ENCODE measurements around the gene MAPKAP1. TPM values are rescaled to one million over a fixed set of nuclear protein-coding genes. Genes with fewer than 3 reads are reported as not detected.

The MAPKAP1 gene
- total and polyA plus RNA-seq, 9 of the 15 experiments (the other 6 are each of a cell fraction or from before 2014, with no cell fraction given), result 2.6 to 82.1 (median 61.1) TPM

DNA sequence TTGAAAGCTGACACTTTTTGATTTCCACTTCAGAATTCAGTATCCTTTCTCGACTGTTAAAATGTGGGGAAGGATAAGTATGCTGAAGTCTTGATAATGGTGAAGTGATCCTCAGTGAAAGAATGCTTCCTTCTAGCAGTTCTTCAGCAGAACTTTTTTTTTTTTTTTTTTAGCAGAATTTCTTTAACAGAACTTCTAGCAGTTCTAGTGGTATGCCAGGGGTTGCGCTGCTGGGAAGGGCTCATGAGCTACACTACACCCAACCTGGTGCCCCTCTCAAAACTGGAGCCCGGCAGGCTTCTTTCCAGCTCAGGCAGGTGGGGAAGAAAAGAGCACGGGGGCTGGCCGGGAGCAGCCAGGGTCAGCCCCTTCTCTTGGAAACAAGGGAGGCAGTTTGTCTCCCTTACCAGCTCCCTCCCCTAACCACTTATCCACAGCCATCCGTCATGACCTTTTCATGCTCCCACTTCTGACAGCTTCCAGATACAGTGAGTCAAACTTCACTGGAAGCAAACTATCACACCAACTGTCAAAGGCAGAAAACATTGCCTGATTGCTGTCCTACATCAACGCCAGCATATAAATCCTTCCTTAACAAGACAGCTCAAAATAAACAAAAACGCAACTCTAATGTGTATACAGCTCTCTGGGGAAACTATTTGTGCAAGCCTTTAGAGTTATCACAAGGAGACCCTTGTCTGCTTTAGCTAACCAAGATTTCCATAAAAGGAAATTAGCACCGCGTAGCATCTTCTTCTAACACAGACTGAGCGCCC, 233.9 kb downstream of the MAPKAP1 start (continued):
- TF ChIP-seq MYNN (IDR thresholded peaks at IDR 0.05) (no peak), MYNN (CRISPR knock-in tag; IDR thresholded peaks at IDR 0.05) (no peak), MCM5 (IDR thresholded peaks at IDR 0.05; ENCODE audit: low read depth) (no peak), ZKSCAN1 (IDR thresholded peaks at IDR 0.05; ENCODE audit: low read depth, low read length) (no peak), KAT8 (IDR thresholded peaks at IDR 0.05; ENCODE audit: low read depth) (no peak), ARID1B (IDR thresholded peaks at IDR 0.05) (peak; percentile 93), CEBPB (tag; IDR thresholded peaks at IDR 0.05) (peak; percentile 19; the same call in 1 of the 2 replicates), RAD21 (CRISPR knock-in tag; conservative IDR thresholded peaks at IDR 0.05 in 1 of 2, IDR thresholded peaks at IDR 0.05 in 1 of 2) (peak in 1 of 2 experiments; percentile 19; a peak in 2 of 4 replicates), NFE2 (IDR thresholded peaks at IDR 0.05; ENCODE audit: low read depth) (peak; percentile 52), MTA1 (IDR thresholded peaks at IDR 0.05; ENCODE audit: borderline replicate concordance) (no peak), DPF2 (IDR thresholded peaks at IDR 0.05) (peak; percentile 92), NCOA1 (IDR thresholded peaks at IDR 0.05; ENCODE audit: low read depth) (peak; percentile 94; the same call in 1 of the 2 replicates), CBFA2T2 (conservative IDR thresholded peaks at IDR 0.05) (peak; percentile 90), CREB1 (IDR thresholded peaks at IDR 0.05) (peak; percentile 50; the same call in 1 of the 2 replicates), CREB1 (CRISPR knock-in tag; IDR thresholded peaks at IDR 0.05) (no peak), TEAD4 (IDR thresholded peaks at IDR 0.05; ENCODE audit: low read length) (peak; percentile 85), TEAD4 (CRISPR knock-in tag; IDR thresholded peaks at IDR 0.05; ENCODE audit: borderline replicate concordance) (no peak), ARNT (IDR thresholded peaks at IDR 0.05) (peak; percentile 73 to 81; a peak in 3 of 4 replicates), TAF9B (IDR thresholded peaks at IDR 0.05; ENCODE audit: partially characterized antibody) (peak; percentile 32), FOXM1 (IDR thresholded peaks at IDR 0.05; ENCODE audit: low read depth) (peak; percentile 37; the same call in 1 of the 2 replicates), FOXM1 (CRISPR knock-in tag; IDR thresholded peaks at IDR 0.05; ENCODE audit: low read depth) (no peak)
- TF ChIP-seq, protein P1, sequence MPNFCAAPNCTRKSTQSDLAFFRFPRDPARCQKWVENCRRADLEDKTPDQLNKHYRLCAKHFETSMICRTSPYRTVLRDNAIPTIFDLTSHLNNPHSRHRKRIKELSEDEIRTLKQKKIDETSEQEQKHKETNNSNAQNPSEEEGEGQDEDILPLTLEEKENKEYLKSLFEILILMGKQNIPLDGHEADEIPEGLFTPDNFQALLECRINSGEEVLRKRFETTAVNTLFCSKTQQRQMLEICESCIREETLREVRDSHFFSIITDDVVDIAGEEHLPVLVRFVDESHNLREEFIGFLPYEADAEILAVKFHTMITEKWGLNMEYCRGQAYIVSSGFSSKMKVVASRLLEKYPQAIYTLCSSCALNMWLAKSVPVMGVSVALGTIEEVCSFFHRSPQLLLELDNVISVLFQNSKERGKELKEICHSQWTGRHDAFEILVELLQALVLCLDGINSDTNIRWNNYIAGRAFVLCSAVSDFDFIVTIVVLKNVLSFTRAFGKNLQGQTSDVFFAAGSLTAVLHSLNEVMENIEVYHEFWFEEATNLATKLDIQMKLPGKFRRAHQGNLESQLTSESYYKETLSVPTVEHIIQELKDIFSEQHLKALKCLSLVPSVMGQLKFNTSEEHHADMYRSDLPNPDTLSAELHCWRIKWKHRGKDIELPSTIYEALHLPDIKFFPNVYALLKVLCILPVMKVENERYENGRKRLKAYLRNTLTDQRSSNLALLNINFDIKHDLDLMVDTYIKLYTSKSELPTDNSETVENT (CRISPR knock-in tag; IDR thresholded peaks at IDR 0.05), result no peak
- TF ChIP-seq, protein P2, sequence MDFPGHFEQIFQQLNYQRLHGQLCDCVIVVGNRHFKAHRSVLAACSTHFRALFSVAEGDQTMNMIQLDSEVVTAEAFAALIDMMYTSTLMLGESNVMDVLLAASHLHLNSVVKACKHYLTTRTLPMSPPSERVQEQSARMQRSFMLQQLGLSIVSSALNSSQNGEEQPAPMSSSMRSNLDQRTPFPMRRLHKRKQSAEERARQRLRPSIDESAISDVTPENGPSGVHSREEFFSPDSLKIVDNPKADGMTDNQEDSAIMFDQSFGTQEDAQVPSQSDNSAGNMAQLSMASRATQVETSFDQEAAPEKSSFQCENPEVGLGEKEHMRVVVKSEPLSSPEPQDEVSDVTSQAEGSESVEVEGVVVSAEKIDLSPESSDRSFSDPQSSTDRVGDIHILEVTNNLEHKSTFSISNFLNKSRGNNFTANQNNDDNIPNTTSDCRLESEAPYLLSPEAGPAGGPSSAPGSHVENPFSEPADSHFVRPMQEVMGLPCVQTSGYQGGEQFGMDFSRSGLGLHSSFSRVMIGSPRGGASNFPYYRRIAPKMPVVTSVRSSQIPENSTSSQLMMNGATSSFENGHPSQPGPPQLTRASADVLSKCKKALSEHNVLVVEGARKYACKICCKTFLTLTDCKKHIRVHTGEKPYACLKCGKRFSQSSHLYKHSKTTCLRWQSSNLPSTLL (IDR thresholded peaks at IDR 0.05), result no peak
- TF ChIP-seq, protein P3, sequence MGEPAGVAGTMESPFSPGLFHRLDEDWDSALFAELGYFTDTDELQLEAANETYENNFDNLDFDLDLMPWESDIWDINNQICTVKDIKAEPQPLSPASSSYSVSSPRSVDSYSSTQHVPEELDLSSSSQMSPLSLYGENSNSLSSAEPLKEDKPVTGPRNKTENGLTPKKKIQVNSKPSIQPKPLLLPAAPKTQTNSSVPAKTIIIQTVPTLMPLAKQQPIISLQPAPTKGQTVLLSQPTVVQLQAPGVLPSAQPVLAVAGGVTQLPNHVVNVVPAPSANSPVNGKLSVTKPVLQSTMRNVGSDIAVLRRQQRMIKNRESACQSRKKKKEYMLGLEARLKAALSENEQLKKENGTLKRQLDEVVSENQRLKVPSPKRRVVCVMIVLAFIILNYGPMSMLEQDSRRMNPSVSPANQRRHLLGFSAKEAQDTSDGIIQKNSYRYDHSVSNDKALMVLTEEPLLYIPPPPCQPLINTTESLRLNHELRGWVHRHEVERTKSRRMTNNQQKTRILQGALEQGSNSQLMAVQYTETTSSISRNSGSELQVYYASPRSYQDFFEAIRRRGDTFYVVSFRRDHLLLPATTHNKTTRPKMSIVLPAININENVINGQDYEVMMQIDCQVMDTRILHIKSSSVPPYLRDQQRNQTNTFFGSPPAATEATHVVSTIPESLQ (CRISPR knock-in tag; IDR thresholded peaks at IDR 0.05), result no peak

Measured in K562 (cell line).